NCI-H510A treated with DMSO at 0.1 percent for 48 hours (cell line): ENCODE data around the gene STRN3.
"Not testable (repeated sequence)": the region's sequence is repeated elsewhere in the genome, so short reads cannot be mapped to it uniquely, and the experiment has no call there.

Experiments
- DNase-seq: peaks from one replicate; lab custom pipeline; 2025; lab: John Stamatoyannopoulos, UW

STRN3 gene, protein sequence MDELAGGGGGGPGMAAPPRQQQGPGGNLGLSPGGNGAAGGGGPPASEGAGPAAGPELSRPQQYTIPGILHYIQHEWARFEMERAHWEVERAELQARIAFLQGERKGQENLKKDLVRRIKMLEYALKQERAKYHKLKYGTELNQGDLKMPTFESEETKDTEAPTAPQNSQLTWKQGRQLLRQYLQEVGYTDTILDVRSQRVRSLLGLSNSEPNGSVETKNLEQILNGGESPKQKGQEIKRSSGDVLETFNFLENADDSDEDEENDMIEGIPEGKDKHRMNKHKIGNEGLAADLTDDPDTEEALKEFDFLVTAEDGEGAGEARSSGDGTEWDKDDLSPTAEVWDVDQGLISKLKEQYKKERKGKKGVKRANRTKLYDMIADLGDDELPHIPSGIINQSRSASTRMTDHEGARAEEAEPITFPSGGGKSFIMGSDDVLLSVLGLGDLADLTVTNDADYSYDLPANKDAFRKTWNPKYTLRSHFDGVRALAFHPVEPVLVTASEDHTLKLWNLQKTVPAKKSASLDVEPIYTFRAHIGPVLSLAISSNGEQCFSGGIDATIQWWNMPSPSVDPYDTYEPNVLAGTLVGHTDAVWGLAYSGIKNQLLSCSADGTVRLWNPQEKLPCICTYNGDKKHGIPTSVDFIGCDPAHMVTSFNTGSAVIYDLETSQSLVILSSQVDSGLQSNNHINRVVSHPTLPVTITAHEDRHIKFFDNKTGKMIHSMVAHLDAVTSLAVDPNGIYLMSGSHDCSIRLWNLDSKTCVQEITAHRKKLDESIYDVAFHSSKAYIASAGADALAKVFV

DNA sequence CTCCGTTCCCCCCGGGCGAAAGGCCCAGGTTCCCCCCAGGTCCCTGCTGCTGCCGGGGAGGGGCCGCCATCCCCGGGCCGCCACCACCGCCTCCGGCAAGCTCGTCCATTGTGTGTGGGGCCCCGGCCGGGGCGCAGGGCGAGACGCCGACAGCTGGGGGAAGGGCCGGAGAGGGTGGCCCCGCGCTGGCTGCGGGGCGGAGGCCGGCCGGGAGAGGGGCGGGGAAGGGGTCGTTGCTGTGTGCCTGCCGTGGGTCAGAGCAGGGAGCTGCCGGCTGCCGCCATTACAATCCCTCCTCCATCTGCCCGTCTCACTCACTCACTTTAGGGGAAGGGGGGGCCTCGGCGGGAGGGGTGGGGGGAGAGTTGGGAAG lies at the start of gene STRN3:
Gene STRN3, minus strand, starts transcription at position 303 of the 373 bp plus-strand sequence. Its CDS starts 194 bp downstream, at position 109.
- DNase-seq = no peak

DNA sequence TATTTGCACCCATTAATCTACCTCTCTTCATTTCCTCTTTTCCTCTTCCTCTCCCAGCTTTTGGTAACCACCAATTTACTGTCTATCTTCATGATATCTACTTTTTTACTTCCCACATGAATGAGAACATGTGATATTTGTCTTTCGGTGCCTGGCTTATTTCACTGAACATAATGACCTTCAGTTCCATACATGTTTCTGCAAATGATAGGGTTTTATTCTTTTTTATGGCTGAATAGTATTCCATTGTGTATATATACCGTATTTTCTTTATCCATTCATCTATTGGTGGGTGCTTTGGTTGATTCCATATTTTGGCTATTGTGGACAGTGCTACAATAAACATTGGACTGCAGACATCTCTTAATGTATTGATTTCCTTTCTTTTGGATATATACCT lies 49.0 kb upstream of the STRN3 start:
- DNase-seq = no peak

DNA sequence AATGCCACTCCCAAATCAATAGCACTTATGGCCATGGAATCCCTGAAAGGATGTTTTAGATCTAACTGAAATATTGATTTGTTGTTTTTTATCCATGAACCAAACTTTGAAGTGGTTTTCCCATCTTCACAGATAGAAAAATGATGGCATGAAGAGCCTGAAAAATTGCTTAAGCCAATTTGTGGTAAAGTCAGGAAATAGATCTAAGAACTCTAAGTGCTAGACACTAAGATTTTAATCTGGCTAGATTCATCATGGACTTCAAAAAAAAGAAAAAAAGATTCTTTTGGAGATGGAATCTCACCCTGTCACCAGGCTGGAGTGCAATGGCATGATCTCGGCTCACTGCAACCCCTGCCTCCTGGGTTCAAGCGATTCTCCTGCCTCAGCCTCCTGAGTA lies 45.0 kb upstream of the STRN3 start:
- DNase-seq = no peak

DNA sequence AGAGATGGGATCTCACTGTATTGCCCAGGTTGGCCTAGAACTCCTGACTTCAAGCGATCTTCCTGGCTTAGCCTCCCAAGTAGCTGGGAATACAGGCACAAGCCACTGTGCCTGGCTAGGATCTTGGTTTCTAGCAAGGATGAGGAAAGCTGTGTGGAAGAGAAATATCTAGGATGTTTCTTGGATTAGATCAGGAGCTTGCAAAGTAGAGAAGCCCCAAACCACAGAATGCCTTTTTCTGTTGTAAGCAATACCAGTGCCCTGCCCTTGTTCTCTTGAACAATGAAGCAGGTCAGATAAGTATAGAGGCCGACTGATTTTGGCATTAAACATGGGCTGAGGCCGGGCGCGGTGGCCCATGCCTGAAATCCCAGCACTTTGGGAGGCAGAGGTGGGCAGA lies 44.3 kb upstream of the STRN3 start:
- no peak for DNase-seq

DNA sequence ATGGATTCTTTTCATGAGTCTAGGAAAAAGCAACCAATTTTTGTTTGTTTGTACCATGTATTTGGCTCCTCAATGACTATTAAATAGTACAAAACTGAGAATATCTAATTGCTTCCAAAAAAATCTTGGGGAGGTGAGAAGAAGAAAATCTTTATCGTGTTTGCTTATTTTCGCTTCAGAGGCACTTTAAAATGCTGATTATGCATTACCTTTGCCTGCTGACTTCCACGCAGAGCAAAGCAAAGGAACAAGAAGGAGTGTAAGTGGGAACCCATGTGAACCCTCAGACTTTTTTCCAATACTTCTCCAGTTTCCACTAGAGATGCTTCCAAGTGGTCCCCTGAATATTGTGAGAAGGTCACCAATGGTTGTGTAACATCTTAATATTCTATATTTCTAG lies 43.2 kb upstream of the STRN3 start:
- no peak for DNase-seq

DNA sequence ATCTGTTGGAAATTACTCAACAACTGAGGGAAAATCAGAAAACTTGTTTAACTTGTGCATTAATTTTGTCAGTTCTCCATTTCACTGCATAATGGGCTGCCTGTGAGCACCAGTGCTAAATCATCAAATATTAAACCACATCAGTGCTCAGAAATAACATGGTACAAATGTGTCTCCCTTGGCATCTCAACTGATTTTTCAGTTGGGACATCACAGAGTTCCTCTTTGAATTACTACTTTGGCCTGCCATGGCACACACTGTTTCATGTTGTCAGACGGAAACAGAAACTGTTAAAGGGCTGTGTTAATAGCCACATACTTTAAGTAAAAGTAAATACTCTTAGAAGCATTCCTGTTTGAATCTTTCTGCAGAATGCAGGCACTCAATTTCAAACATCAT lies 42.1 kb upstream of the STRN3 start:
- no peak for DNase-seq

DNA sequence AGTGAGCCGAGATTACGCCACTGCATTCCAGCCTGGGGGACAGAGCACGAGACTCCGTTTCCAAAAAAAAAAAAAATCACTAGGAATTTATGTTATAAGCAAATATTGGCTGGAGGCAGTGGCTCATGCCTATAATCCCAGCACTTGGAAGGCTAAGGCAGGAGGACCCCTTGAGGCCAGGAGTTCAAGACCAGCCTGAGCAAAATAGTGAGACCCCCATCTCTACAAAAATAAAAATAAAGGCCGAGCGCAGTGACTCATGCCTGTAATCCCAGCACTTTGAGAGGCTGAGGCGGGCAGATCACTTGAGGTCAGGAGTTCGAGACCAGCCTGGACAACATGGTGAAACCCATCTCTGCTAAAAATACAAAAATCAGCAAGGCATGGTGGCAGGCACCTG lies 36.7 kb upstream of the STRN3 start:
- DNase-seq = not testable (repeated sequence)

DNA sequence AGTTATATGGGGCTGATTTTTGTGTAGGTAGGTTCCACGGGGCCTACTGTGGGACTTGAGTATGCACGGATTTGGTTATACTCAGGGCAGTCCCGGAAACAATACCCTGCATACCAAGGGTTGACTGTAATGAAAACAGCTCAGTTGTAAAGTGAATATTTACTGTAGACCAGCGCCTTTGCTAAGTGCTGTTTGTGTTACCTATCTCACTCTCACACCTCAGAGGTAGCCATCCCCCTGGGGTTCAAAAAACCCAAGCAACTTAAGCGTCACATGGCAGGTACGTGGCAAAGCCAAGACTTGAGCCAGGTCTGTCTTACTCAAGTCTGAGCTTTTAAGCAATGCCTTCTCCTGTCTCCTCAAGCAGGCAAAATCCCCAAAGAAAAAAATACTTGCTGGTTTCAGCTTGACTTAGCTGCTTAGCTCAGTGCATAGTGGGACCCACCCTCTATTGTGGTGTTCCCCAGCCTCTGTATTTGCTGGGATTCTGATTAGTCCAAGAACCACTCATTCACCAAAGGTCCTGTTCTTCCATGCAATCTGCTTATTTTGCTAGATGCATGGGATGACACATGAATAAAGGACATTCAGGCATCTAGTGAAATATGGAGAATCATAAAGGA lies 34.2 kb upstream of the STRN3 start:
- no peak for DNase-seq

DNA sequence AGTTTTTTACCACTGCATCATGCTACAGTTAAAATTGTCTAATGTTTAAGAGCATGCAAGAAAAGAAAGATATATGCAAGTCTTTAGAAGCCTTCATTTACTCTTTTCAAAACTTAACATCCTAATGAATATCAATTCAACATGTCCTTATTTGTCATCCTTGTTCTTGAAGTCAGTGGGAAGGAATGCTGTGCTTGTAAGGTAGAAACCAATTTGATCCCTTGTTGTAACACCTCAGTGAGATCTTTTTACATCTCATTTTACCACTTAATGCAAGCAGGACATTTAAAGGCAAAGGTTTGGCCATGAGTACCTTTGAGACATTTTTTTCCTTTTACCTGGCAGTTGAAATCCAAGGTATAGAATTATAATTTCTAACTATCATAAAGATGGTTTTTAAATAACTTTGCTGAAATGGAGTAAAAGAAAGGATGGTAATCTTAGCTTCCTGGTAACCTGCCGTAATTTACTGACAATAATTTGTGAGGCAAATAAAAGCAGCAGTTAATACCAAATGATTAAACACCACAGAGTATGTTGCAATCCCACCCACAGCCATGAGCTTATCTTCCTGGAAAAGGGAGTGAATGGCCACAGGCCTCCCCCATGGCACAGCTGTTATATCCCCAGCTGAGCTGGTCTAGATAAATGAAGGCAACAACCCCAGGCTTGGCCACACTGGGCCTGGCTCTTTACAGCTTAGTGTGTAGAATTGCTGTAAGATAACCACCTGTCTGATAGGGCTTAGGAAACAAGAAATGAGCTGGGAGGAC lies 33.2 kb upstream of the STRN3 start:
- DNase-seq = no peak

DNA sequence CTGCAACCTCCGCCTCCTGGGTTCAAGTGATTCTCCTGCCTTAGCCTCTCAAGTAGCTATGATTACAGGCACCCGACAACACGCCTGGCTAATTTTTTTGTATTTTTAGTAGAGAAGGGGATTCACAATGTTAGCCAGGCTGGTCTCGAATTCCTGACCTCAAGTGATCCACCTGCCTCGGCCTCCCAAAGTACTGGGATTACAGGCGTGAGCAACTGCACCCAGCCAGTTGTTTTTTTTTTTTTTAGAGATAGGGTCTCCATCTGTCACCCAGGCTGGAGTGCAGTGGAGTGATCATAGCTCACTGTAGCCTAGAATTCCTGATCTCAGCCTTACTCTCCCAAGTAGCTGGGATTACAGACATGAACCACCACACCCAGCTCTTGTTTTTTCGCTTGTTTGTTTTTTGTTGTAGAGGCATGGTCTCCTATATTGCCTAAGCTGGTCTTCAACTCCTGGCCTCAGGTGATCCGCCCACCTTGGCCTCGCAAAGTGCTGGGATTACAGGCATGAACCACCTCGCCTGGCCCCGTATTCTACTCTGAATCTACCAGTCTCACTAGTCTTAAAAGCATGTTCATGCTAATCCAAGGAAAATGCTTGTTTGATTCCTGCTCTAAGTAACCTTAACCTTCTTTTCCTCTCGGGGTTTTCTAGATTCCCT lies 31.7 kb upstream of the STRN3 start:
- no peak for DNase-seq

DNA sequence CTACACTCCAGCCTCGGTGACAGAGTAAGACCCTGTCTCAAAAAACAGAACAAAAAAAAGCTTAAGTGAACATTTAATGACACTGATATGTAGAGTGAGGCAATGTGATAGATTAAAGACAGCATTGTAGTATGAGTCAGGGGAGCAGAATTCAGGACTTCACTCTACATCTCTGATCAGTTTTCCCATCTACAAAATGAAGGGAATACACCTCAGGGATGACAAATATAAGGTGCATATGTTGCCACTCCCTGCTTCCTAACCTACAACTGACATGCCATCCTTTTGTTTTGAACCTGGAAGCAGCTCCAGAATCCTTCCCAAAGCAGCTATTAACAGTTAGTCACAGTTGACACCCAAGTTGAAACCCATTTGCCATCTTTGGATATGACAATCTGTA lies 30.9 kb upstream of the STRN3 start:
- no peak for DNase-seq

DNA sequence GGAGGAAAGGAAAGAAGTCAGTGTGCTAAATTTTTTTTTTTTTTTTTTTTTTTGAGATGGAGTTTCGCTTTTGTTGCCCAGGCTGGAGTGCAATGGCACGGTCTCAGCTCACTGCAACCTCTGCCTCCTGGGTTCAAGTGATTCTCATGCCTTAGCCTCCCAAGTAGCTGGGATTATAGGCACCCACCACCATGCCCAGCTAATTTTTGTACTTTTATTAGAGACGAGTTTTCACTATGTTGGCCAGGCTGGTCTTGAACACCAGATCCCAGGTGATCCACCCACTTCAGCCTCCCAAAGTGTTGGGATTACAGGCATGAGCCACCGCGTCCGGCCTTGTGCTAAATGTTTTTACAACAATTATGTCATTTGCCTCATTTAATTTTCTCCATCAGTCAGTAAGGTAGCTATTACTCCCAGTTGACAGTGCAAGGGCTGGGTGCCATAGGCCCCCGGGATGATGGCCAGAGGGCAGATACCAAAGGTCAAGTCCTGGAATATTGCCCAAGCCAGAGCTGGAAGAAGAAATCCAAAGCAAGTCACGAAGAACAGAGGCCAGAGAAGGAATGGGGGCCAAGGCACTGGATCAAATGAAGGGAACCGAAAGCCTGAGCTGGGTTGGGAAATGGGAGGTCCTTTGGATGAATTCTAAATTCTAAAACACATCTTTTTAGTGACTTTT lies 26.9 kb upstream of the STRN3 start:
- not testable (repeated sequence) for DNase-seq

DNA sequence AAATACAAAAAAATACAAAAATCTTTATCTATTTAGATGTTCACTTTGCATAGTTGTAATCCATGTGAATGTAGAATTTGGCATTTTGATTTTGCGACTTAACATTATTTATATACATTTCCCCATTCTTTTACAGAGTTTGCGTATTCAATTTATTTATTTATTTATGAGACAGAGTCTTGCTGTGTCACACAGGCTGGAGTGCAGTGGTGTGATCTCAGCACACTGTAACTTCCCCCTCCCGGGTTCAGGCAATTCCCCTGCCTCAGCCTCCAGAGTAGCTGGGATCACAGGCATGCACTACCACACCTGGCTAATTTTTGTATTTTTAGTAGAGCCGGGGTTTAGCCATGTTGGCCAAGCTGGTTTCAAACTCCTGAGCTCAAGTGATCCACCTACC lies 25.3 kb upstream of the STRN3 start:
- DNase-seq = no peak

DNA sequence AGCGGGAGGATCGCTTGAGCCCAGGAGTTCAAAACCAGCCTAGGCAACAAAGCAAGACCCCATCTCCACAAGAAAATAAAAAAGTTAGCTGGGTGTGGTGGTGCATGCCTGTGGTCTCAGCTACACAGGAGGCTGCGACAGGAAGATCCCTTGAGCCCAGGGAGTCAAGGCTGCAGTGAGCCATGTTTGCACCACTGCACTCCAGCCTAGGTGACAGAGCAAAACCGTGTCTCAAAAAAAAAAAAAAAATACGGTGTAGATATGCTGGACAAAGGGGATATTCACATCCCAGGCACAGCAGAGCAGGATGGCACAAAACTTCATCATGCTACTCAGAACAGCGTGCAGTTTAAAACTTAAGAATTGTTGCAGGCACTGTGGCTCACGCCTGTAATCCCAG lies 24.8 kb upstream of the STRN3 start:
- no peak for DNase-seq

DNA sequence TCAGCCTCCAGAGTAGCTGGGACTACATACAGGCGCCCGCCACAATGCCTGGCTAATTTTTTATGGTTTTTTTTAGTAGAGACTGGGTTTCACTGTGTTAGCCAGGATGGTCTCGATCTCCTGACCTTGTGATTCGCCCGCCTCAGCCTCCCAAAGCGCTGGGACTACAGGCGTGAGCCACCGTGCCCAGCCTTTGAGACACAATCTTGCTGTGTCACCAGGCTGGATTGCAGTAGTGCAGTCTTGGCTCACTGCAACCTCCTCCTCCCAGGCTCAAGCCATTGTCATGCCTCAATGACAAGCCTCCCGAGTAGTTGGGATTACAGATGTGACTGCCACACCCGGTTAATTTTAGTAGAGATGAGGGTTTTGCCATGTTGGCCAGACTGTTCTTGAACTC lies 21.3 kb upstream of the STRN3 start:
- no peak for DNase-seq

DNA sequence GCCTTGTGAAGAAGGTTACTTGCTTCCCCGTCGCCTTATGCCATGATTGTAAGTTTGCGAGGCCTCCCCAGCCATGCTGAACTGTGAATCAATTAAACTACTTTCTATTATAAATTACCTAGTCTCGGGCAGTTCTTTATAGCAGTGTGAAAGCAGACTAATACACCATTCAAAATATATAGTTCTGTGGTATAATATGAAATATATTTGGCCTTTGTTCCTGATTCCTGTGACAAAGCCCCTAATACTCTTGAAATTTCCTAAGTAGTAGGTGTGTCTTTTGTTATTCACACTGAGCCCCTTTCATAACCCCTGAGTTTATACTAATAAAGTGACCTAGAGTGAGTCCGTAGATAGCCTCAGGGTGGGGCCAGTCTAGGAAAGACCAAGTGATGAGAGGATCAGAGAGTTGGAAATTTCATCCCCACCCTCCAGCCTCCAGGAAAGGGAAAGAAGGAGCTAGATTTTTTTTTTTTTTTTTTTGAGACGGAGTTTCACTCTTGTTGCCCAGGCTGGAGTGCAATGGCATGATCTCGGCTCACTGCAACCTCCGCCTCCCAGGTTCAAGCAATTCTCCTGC lies 19.4 kb upstream of the STRN3 start:
- DNase-seq = no peak

DNA sequence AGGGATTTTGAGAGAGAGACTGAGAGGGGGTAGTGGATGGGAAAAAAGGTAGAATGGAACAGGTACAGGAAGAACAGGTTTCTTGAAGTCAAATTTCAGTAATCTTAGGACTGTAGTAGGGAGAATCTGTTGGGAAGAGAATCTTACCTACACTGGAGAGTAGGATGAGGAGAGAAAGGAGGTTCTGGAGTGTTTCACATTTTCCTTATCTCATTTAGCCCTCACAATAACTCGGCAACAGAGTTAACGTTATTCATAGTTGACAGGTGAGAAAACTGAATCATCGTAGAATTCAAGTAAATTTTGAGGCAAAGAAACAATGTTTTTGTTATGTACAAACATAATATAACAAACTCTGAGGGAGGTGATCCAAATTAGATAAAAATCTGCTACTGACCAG lies 17.2 kb upstream of the STRN3 start:
- DNase-seq = no peak

DNA sequence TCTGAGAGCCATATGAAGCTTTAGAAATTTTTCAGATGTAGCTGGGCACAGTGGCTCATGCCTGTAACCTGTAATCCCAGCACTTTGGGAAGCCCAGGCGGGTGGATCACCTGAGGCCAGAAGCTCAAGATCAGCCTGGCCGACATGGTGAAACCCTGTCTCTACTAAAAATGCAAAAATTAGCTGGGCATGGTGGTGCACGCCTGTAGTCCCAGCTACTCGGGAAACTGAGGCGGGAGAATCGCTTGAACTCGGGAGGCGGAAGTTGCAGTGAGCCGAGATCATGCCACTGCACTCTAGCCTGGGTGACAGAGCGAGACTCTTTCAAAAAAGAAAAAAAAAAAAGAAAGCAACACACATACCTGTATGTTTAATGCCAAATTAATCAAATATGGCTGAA lies 16.7 kb upstream of the STRN3 start:
- DNase-seq = not testable (repeated sequence)

DNA sequence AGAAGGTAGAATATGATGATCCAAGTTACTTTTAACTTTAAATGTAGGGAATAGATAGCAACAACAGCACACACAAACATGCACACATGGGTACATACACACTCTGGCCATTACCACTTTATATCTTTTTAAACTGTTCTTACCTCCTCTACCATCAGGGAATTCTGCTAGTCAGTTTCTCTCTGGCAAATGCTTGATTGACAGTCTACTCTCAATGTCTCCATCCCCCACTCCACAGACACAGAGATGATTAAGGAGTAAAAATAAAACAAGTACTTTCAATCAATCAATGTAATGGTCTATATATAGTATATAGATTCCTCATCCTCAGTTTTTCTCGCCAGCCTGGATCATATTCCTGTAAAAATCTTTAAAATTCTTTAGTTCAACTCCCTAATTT lies 16.1 kb upstream of the STRN3 start:
- DNase-seq = no peak

DNA sequence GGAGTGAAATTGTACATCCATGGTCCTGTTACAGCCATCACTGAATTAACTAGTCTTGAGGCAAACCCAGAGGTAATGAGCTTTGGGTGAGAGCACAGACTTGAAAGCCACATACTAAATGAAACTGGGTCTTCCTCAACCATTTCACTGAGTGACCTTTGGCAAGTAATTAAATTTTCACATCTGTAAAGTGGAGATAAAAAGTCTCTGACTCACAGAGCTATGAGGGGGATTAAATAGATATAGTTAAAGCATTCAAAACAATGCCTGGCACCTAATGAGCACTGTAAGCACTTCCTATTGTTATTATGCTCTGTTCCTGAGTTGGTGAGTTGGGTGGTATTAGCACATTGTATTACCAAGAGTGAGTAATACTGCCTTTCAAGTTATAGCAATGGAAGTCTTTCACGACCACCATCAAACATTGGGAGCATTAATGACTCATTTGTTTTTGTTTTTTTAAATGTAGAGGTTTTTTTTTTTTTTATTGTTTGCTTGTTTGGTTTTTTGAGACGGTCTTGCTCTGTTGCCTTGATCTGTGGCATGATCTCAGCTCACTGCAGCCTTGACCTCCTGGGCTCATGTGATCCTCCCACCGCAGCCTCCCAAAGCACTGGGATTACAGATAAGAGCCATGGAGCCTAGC lies 12.5 kb upstream of the STRN3 start:
- DNase-seq = no peak
